ENCODE results near the gene SLX4IP.
"Not testable (repeated sequence)": the region's sequence is repeated elsewhere in the genome, so short reads cannot be mapped to it uniquely, and the experiment has no call there.

- not testable (repeated sequence) for TF ChIP-seq CTCF (conservative IDR thresholded peaks at IDR 0.05; ENCODE audit: low read depth, low read length); EZH2 (IDR thresholded peaks at IDR 0.05; ENCODE audit: low read length, unreplicated experiment)
Measured at GRCh38 chr20:10590446-10590845, 155.3 kb downstream of the SLX4IP start.

All from PC-3 (cell line).